Hindlimb muscle (tissue), 1 donor: Measurements from ENCODE around the gene TFDP2. TPM values are rescaled to one million over a fixed set of nuclear protein-coding genes. Genes with fewer than 3 reads are reported as not detected.
A peak's percentile ranks its signal among the peaks of the same experiment; 100 is the strongest.

Source experiments
- DNase-seq: peaks from one replicate; pipeline ENCODE4 v3.0.0-alpha.2; 2013
- polyA plus RNA-seq: library from polyadenylated mRNA; unstranded; fragments of 120-200 nt; gene quantifications from one replicate; pipeline ENCODE4 v1.2.1, GENCODE V29; 2013; ENCODE audit not compliant: insufficient read length

Gene TFDP2
- polyA plus RNA-seq, 1 donor = 41.3 TPM

DNA sequence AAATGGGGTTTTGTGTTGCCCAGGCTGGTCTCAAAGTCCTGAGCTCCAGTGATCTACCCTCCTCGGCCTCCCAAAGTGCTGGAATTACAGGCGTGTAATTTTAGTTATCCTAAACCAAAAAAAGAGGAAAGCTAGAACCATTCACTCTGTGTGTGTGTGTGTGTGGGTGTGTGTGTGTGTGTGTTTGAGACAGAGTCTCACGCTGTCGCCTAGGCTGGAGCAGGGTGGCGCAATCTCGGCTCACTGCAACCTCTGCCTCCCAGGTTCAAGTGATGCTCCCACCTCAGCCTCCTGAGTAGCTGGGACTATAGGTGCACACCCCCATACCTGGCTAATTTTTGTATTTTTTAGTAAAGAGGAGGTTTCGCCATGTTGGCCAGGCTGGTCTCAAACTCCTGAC, 84.0 kb downstream of the TFDP2 start:
- DNase-seq = no peak

DNA sequence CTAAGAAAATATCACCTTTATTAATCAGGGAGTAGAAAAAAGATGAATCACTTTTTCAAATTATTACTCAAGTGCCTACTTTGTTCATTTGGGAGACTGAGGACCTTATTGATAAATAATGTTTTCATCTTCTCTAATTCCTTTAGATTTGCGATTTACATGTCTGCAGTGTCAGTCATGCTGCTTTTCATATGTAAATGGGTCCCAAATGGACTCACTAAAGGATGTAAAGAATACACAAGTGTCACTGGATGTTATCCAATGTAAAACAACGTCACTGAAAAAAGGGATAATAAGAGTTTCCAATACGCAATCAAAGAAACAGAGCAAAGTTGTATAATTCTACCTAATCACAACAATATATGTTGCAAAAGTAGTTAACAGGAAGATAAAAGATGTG, 84.9 kb downstream of the TFDP2 start:
- DNase-seq = no peak

DNA sequence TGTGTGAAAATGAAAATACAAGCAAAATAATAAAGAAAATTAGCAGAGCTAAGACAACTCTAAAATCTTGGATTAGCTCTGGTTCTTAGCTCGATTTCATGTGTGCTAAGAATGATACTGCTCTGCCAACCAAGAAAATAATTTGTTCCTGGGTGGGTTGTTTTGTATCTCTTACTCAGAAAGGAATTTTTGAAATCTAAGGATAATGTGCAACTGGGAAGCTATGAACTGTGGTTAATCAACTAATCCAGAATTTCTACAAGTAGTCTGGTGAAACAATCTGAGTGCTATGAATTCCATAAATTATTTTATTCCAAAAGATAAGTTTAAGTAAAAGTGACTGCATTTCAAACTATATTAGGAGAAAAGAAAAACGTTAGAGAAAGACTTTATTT, 92.0 kb downstream of the TFDP2 start:
- DNase-seq = no peak

DNA sequence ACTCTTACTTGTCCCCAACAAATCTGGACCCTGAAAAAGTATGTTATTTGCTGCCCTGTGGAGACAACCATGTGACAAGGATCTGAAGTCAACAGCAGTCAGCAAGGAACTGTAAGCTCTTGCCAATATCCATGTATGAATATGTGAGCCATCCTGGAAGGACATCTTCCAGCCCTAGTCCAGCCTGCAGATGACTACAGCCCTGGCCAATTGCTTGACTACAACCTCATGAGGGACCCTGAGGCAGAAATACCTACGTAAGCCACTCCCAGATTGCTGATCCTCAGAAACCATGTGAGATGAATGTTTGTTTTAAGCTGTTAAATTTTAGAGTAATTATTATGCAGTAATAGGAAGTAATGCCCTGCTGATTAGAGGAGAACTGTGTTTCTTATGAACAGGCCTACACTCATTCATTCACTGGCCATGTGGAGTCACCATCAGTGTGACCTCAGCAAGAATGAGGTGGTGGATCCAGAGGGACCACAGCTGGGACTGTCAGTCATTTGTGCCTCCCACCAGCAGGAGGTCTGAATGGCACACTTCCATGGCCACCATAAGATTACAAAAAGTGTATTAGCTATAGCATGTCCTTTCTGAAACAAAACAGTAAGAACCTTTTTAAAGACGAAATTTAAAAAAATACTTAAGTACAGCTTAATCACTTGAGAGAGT, 92.6 kb downstream of the TFDP2 start:
- peak; percentile 30 for DNase-seq

DNA sequence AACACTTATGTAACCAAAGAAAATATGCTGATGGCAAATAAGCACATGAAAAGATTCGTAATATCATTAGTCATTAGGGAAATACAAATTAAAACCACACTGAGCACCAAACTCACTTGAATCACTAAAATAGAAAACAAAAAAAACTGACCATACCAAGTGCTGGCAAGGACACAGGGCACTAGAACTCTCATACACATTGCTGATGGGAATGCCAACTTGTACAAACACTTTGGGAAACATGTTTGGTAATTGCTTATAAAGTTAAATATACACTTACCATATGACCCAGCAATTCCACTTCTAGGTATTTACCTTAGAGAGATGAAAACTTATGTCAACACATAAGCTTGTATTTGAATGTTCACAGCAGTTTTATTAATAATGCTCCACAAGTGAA, 95.5 kb downstream of the TFDP2 start:
- DNase-seq = no peak

DNA sequence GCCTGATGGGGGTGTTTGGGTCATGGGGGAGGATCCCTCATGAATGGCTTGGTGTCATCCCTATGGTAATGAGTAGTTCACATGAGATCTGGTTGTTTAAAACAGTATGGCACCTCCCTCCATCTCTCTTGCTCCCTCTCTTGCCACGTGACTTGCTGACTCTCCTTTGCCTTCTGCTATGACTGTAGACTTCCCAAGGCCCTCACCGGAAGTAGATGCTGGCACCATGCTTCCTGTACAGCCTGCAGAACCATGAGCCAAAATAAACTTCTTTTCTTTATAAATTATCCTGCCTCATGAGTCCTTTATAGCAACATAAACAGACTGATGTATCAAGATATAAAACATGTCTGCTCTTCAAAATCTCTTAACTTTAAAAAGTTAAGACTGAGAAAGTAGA, 96.1 kb downstream of the TFDP2 start:
- no peak for DNase-seq

DNA sequence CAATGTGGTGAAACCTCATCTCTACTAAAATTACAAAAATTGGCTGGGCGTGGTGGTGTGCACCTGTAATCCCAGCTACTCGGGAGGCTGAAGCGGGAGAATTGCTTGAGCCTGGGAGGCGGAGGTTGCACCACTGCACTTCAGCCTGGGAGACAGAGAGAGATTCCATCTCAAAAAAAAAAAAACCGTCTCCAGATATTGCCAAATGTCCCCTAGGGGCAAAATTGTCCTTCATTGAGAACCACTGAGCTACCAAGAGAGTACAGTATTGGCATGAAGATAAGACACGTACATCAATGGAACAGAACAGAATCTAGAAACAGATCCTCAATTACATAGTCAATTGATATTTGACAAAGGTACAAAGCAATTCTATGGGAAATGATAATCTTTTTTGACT, 98.0 kb downstream of the TFDP2 start:
- DNase-seq = no peak

DNA sequence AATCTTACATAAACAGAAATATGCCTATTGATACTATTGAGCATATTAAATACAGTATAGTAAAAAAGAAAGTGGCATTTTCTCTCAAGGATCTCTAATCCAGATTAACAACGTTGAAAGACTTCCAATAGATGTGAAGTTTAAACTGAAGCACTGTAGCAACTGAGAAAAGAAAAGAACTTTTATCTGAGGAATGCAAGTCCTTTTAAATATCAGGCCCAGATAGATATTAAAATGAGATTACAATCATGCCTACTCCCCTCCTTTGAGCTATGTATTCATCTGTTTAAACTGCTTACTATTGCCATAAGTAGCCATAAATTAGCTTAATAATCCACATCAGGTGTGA, 102.3 kb downstream of the TFDP2 start:
- DNase-seq = no peak

DNA sequence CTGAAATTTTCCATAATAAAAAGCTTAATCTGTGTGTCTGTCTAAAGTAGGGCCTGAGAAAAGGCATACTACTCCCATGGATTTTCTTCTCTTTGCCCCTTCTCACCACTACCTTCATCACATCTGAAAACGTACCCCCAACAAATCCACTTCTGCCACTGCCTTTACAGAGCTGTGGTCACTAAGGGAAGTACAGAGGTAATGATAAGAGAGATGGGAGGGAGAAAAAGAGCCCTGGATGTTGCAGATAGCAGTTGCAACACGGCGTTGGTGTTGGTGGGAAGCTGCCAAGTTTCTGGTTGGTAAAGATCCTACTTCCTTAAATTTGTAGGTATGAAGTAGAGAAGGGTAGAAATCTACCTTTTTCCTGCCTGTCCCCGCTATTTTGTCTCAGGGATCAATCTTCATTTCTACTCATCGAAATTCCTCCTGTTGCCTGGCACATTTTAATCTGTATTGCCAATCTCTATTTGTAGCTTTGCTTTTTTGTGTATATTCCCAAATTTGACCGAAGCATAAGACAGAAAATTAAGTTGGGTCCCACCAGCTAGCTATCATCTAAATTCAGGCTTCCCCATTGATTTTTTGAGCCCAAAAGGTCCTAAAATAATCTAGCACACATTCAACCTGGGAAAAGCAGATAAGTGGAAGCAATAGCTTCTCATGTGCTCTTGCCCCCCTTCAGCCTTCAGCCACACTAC, 102.9 kb downstream of the TFDP2 start:
- DNase-seq = no peak

DNA sequence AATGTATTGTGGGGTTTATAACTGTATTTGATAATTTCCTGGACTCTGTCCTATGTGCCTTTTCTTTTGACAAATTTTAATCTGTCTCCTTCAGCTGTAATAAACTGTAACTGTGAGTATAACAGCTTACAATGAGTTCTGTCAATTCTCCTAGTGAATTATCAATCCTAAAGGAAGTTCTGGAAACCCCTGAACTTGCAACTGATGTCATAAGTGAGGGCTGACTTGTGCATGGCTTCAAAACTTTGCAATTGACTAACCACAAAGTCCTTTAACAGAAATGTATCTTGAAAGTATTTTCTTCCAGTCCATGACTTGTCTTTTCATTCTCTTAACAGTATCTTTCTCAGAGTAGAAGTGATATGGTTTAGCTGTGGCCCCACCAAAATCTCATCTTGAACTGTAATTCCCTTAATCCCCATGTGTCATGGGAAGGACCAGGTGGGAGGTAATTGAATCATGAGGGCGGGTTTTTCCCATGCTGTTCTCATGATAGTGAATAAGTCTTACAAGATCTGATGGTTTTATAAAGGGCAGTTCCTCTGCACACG, 108.3 kb downstream of the TFDP2 start:
- DNase-seq = no peak

DNA sequence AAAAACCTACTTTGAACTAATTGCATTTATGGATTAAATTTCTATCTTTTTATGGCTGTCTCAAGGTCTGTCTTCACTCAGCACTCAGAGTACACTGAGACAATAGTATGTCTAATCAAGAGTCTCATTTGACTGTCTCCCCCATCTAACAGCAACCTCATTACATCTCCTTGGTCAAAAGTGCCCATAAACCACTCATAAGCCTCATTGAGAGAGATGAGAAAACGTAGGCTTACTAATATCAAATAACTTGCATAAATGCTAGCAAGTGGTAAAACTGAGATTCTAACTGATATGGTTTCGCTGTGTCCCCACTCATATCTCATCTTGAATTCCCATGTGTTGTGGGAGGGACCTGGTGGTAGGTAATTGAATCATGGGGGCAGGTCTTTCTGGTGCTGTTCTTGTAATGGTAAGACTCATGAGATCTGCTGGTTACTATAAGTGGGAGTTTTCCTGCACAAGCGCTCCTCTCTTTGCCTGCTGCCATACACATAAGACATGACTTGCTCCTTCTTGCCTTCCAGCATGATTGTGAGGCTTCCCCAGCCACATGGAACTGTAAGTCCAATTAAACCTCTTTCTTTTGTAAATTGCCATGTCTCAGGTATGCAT, 113.9 kb downstream of the TFDP2 start:
- DNase-seq = no peak

DNA sequence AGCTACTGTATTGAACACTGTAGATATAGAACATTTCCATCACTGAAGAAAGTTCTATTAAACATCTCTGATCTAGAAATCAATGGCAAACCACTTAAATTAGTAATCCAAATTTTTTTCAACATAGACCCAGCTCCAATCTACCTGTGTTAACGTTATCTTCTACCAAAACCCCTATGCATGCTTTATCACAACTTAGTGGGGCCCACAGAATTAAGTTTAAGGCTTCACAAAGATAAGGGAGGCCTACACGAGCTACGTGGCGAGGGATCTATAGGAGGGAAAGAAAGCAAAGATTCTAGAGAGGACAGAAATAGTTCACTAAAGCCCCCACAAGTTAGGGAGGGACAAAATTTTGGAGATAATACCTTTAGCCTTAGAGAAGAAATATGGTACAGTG, 116.1 kb downstream of the TFDP2 start:
- no peak for DNase-seq

DNA sequence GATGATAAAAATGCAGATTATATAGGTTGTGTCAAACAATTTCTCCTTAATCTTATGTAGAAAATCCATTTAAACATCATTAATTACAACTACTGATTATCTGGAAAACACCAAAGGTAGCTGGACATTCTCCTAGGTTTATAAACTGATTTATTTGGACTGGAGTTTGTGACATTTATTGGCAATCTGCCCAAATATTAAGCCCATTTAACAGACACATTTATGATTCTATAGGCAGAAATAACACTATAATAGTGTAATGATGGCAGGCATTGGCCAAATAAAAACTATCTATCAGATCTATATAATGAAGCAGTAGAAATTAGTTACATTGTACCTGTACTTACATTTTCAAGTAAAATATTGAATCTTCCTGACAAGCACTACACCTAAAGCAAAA, 117.8 kb downstream of the TFDP2 start:
- DNase-seq = no peak

DNA sequence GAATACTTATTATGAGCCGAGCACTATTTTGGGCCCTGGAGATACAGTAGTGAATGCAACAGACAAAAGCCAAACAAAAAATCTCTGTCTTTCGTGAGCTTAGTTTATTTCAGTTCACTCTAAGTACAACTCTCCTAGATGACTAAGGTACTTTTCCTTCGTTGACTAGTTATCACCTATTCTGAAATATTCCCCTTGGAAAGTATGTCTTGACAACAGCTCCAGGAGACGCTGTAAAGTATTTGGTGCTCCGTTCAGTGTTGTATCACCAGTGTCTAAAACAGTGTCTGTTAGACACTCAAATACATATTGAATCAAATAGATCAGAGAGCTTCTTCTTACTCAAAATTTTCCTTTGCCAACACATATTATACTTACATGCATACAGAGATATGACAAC, 119.6 kb downstream of the TFDP2 start:
- DNase-seq = no peak

DNA sequence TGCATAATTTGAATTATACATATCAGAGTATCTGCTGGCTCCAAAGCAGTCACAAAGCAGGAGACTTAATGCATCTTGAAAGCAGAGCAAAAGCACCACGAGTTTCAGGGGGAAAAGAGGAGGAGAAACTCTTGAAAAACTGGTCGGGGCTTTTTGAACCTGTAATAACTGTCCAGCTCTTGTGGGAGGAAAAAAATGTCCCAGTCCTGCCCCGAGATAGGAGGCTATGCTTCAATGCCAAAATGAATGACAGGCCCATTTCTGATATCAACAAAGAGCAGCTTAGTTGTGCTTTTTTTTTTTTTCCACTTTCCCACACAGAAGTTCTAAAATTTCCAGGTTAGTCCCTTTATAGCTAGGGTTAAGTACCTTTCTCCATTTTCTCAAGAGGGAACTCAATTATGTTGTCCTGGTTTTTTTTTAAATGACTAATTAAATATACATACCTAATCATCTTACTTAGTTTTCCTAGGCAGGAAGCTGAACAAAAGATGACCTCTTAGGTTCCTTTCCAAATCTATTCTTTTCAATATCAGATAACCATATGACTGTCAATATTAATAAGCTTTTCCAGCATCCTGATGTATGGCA, 120.2 kb downstream of the TFDP2 start:
- no peak for DNase-seq

DNA sequence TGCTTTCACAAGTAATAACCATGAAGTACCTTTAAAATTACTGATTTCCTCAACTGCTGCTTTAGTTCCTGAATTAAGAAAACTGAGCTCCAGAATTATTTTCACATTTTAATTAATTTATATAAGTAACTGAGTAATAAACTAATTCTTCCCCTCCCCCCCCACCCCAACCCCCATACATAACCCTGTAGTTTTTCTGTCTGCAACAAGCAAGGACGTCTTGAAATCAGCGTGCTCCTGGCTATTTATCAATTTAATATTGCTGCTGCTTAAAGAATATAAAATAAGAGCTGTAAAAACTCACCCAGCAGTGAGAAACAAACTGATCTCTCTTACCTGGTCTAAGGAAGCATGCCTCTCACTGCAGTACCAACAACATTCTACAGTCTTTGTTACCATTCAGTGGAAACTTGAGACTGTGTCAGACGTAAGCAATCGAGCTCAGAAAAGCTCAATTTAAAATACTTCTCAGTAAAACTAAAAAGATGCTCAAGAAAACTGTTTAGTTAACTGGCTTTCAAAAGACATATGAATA, 121.0 kb downstream of the TFDP2 start:
- peak; percentile 72 for DNase-seq

DNA sequence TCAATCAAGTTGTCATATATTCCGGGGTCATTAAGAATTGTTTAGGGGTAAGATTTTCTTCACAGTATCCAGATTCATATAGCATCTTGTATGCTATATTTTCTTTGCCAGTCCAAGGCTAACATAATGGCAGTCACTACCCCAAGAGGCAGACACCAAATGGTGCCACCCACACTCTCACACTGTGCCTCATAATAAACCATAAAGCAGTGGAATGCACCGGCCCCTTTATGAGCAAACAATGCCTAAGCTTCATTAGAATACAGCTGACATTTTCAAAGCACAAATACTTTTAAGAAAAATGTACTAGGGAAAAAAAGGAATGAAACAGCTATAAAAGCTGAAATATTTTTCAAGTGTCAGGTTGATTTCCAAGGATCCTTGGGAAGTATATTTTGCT, 121.6 kb downstream of the TFDP2 start:
- no peak for DNase-seq

DNA sequence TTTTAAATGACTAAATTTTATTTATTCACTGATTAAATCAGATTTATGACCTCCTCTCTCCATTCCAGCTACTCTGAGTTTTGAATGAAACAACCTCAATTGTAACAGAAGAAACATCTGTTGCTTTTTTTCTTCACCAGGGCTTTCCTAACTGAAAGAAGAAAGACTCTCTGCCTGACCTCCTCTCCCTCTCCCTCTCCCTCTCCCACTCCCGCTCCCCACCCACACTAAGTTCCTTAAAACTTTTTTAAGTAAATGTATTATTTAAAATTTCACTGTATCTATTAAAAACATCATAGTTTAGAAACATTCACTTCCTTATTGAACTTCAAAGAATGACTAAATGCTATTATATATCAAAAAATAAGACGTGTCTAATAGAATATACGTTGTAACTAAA, 122.0 kb downstream of the TFDP2 start:
- no peak for DNase-seq

DNA sequence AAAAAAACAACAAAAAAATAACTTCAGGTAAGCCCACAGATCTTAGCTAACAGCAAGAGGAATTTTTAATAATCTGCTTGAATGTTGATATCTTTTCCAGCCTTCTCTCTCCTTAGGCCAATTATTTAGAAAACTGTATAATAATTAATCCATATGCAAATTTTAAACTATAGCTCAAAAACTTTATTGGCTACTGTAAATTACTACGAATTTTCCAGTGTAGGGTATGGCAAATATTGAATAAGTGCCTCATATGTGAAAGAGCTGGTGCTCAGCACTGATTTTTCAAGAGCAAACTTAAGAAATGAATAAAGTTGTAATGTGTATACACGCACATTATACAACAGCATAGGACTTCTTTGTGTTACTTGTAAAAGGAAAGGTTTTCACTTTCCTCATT, 123.0 kb downstream of the TFDP2 start:
- DNase-seq = no peak

DNA sequence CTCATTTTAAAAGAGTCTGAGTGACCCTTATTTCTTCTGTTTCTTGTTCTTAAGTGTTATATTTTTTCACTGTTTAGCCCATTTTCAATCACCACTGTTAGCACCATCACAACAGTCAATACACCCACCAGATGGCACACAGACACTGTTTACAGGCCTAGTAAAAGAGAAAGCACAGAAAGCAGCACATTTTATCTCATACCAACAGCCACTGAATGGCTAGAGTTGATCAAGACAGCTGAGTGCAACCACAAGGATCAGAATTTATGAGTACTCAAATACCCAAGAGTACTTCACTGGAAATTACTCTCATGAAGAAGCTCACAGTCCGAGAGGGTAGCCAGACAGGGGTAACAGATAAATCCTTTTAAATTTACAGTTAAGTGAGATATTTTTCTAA, 127.0 kb downstream of the TFDP2 start:
- no peak for DNase-seq

DNA sequence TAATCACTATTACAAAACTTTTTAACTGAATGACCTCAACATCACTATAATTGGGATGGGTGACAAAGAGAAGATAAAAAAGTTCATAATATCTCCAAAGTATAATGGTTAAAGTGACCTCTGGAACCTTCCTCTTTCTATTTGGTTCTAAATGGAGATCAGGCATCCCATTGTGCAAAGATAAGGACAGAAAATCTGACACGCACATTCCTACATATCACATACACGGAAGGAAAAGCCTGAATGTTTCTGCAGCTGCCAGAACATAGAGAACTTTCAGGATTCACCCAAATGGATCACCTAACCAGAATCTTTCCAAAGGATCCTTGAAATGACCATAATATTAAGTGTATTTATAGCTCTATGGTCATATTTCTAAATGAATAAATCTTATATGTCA, 128.2 kb downstream of the TFDP2 start:
- DNase-seq = no peak

DNA sequence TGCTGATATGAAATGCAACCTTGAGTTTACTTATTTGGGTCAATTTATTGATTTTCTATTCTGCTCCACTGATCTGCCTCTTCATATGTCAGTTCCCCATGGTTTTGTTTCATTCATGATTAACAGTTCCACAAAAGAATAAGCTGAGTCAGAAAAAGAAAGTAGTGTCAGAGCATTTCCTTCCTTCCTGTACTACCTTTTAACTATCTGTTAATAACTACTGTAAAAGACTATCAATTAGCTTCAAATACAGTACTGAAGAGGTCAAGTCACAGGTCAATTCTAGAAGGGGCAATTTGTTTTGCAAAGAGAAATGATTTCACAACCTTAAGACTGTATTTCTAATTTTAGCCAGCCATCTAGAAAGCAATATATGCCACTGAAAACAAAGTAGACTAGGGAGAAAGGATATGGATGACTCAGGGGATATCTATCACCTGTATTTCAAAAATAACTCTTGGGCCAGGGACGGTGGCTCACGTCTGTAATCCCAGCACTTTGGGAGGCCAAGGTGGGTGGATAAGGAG, 129.5 kb downstream of the TFDP2 start:
- DNase-seq = no peak

DNA sequence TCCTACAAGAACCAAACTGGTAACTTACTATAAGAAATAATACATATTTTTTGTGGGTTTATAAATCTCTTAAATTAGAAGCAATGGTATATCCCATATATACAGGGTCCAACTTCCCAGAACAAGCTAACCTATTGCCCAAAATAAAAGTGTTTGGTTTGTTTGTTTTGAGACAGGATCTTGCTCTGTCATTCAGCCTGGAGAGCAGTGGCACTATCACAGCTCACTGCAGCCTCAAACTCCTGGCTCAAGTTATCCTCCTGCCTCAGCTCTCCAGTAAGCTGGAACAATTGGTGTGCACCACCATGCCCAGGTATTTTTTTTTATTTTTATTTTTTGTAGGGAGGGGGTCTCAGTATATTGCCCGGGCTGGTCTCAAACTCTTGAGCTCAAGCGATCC, 135.4 kb downstream of the TFDP2 start:
- DNase-seq = no peak
